Measurements from ENCODE around the gene ATP6V0D1. TPM values are rescaled to one million over a fixed set of nuclear protein-coding genes. Genes with fewer than 3 reads are reported as not detected.

The ATP6V0D1 gene
- total RNA-seq, 1 experiment from 2014 or later: 76.6 TPM

Other genes starting within 250 kb of the ATP6V0D1 start
- gene FHOD1, start 233.7 kb downstream of the ATP6V0D1 start, total RNA-seq (2014; rRNA removed): 45.5 and 57.1 TPM in 2 replicates
- gene SLC9A5, start 232.2 kb downstream of the ATP6V0D1 start, total RNA-seq (2014; rRNA removed): 0.81 and 1.1 TPM in 2 replicates
- 8.9 and 15.6 TPM in 2 replicates for gene PLEKHG4, start 201.6 kb downstream of the ATP6V0D1 start, total RNA-seq (2014; rRNA removed)
- gene KCTD19, start 154.4 kb downstream of the ATP6V0D1 start, total RNA-seq (2014; rRNA removed): not detected in 2 replicates
- gene LRRC36, start 154.3 kb downstream of the ATP6V0D1 start, total RNA-seq (2014; rRNA removed): 0.92 TPM in 1 of 2 replicates, not detected in the other
- gene TPPP3, start 87.7 kb downstream of the ATP6V0D1 start, total RNA-seq (2014; rRNA removed): not detected in 2 replicates
- gene ZDHHC1, start 64.7 kb downstream of the ATP6V0D1 start, total RNA-seq (2014; rRNA removed): 4.8 and 5.1 TPM in 2 replicates
- 2.4 and 8.3 TPM in 2 replicates for gene HSD11B2, start 50.0 kb downstream of the ATP6V0D1 start, total RNA-seq (2014; rRNA removed)
- gene AGRP, start 2.4 kb upstream of the ATP6V0D1 start, total RNA-seq (2014; rRNA removed): not detected in 2 replicates
- 14.8 and 30.8 TPM in 2 replicates for gene RIPOR1, start 47.7 kb upstream of the ATP6V0D1 start, total RNA-seq (2014; rRNA removed)
- gene CTCF, start 81.4 kb upstream of the ATP6V0D1 start, total RNA-seq (2014; rRNA removed): 30.3 and 34.7 TPM in 2 replicates
- 0.33 and 0.40 TPM in 2 replicates for gene CARMIL2, start 164.0 kb upstream of the ATP6V0D1 start, total RNA-seq (2014; rRNA removed)
- 26.3 and 31.7 TPM in 2 replicates for gene ACD, start 179.1 kb upstream of the ATP6V0D1 start, total RNA-seq (2014; rRNA removed)
- 15.1 and 16.4 TPM in 2 replicates for gene PARD6A, start 179.8 kb upstream of the ATP6V0D1 start, total RNA-seq (2014; rRNA removed)
- gene ENKD1, start 185.6 kb upstream of the ATP6V0D1 start, total RNA-seq (2014; rRNA removed): 12.0 and 19.4 TPM in 2 replicates
- not detected in 2 replicates for gene C16orf86, start 185.7 kb upstream of the ATP6V0D1 start, total RNA-seq (2014; rRNA removed)
- gene GFOD2, start 238.2 kb upstream of the ATP6V0D1 start, total RNA-seq (2014; rRNA removed): 21.8 and 22.2 TPM in 2 replicates

All from PC-3 (cell line).